ENCODE results near the gene APBA1.
A peak's percentile ranks its signal among the peaks of the same experiment; 100 is the strongest.

Gene APBA1

DNA sequence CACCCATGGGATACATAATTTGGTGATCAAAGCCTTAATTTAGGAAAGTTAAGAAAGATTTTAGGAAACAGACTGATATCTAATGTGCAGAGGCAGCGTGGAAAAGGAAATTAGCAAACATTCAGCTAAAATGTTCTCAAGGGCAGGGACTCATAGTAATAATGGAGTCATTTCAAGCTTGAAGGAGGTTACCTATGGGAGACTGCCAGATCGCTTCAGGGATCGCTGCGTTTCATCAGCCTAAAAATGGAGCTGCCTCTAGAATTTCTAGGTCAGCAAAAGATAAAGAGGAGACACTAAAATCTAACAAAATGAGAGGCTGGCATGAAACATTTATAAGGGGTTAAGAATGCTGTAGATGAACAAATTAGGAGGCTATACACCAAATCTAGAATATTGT is 115.5 kb downstream of the APBA1 start:
- TF ChIP-seq CTCF (conservative IDR thresholded peaks at IDR 0.05; ENCODE audit: control insufficient read depth, insufficient read depth, low read depth, low read length): no peak
- DNase-seq (ENCODE audit: low read depth): no peak
- no peak overlapping the region for H3K4me3 ChIP-seq (ENCODE audit: control insufficient read depth, low read depth, low read length)

- no peak overlapping the region for H3K4me3 ChIP-seq (ENCODE audit: control insufficient read depth, low read depth, low read length)
- no peak for TF ChIP-seq CTCF (conservative IDR thresholded peaks at IDR 0.05; ENCODE audit: control insufficient read depth, insufficient read depth, low read depth, low read length)
- DNase-seq (ENCODE audit: low read depth): no peak
These were observed 116.4 kb downstream of the APBA1 start for GRCh38 chr9:69555802-69556201.

DNA sequence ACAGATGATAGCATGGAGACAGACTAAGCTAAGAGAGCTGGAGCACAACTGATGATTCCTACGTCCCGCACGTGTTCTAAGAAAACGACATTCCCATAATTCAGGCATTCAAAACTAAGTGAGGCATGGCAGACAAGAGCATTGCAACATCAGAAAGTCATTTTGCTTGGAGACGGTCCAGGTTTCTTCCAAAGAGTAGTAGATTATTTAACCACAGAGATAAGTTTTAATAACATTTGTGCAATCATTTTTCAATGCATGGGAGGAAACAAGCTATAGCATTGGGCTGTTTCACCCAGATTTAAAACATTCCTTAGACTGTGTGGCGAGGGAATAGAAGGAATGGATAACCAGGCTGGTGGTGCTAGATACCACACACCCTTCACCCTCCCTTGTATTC is 117.2 kb downstream of the APBA1 start:
- peak; percentile 78 for DNase-seq (ENCODE audit: low read depth)
- TF ChIP-seq CTCF (conservative IDR thresholded peaks at IDR 0.05; ENCODE audit: control insufficient read depth, insufficient read depth, low read depth, low read length): no peak

DNA sequence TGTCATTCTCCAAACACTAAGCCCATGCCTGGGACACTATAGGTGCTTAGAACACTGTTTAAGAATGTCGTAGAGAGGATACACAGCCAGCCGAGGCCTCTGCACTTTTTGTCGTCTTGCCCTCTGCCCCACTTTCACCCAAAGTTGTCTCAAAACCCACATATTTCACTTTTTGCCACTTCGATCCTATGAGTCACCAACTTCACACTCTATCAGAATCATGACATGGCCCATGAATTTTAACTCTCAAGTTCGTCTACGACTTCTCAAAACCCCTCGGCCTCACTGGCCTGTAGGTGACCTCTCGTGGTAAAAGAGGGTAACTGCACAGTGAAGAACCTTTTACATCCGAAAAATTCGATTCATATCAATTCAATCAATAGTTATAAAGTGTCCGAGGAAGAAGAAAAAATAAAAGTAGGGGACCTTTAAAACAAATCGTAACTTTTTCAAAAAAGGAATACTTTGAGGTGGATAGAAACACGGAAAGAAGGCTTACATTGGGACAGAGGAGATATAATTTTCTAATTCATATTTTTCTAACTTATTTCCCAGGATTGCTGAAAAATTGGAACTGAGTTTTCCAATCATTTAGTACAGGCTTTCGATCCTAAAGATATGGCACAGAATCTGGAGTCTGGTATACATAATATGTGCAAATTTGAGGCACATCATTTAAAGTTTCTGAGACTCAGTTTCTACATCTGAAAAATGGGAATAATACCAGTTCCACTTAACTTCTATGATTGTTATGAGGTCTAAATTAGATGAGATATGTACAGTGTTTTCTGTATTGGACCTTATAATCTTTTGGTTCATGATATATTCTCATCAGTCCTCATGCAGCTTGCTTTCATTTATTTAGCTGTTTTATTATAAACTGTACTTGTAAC is 122.6 kb downstream of the APBA1 start:
- peak; percentile 59 for DNase-seq (ENCODE audit: low read depth)
- no peak overlapping the region for H3K4me3 ChIP-seq (ENCODE audit: control insufficient read depth, low read depth, low read length)
- peak; percentile 91 for TF ChIP-seq CTCF (conservative IDR thresholded peaks at IDR 0.05; ENCODE audit: control insufficient read depth, insufficient read depth, low read depth, low read length)

More for the DNA sequence above, 117.2 kb downstream of the APBA1 start:
- H3K4me3 ChIP-seq (ENCODE audit: control insufficient read depth, low read depth, low read length): no peak overlapping the region

DNA sequence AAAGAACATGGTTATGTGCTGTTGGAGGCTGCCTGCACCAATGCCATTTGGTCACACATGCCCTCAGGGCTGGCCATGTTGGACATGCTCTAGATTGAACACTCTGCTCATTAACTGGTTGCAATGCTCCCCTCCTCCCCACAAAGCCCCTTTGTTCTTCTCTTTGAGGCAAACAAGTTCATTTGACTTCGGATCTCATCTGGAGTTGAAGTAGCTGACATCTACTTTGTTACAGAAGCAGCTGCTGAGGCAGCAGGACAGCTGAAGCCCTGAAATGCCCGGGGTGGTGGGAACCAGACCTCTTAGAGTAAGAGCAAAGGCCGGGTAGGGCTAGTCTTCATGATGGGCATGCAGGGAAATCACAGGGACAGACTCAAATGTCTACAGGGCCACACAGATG is 123.5 kb downstream of the APBA1 start:
- H3K4me3 ChIP-seq (ENCODE audit: control insufficient read depth, low read depth, low read length): no peak overlapping the region
- no peak for DNase-seq (ENCODE audit: low read depth)
- no peak for TF ChIP-seq CTCF (conservative IDR thresholded peaks at IDR 0.05; ENCODE audit: control insufficient read depth, insufficient read depth, low read depth, low read length)

DNA sequence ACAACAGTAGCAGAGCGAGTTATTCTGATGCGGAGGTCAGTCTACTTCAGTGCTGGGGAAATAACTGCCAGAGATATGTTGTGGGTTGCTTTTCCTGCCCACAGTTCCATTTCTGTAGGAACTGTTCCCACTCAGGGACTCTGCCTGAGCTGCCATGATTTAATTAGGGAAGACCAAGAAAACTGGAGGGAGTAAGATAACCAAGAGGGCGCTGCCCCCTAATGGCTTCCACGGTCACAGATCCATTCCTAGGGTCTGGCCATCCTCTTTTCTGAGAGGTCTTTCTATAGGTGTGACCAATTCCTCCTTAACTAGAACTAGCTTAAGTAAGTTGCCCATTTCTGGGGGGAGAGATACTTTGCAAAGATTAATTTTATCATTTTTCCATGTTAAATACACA is 125.9 kb downstream of the APBA1 start:
- peak; percentile 33 for DNase-seq (ENCODE audit: low read depth)
- TF ChIP-seq CTCF (conservative IDR thresholded peaks at IDR 0.05; ENCODE audit: control insufficient read depth, insufficient read depth, low read depth, low read length): peak; percentile 52
- no peak overlapping the region for H3K4me3 ChIP-seq (ENCODE audit: control insufficient read depth, low read depth, low read length)
